Thoracic aorta (tissue), 2 donors: ENCODE data around the gene KLHL4. TPM values are rescaled to one million over a fixed set of nuclear protein-coding genes. Genes with fewer than 3 reads are reported as not detected.
"Not testable (repeated sequence)": the region's sequence is repeated elsewhere in the genome, so short reads cannot be mapped to it uniquely, and the experiment has no call there.

Source experiments
- ATAC-seq: fragments of 150-250 bp; one replicate; pipeline ENCODE4 v1.8.0; 2017; ENCODE audit warnings: low read depth; ENCODE audit not compliant: insufficient number of reproducible peaks, low FRiP score
- DNase-seq: peaks from one replicate; pipeline ENCODE4 v3.0.0-alpha.2; 2020; ENCODE audit warnings: low spot score
- H3K27ac ChIP-seq, 2 donors: fragments of 200-600 bp; sonication (generic); 1 replicate in 1 of 2; 2 replicates in 1 of 2; pipeline ENCODE4 v1.5.1; 2016; ENCODE audit warnings: mild to moderate bottlenecking in 2 of 2, moderate library complexity in 2 of 2
- H3K27me3 ChIP-seq: fragments of 200-600 bp; sonication (generic); replicated peaks from 2 replicates; pipeline ENCODE4 v1.6.0; 2016; ENCODE audit warnings: mild to moderate bottlenecking; ENCODE audit not compliant: insufficient read depth
- H3K36me3 ChIP-seq: fragments of 200-600 bp; sonication (generic); one replicate; pipeline ENCODE4 v1.5.1; 2016
- H3K4me1 ChIP-seq, 2 donors: fragments of 200-600 bp; sonication (generic); 1 replicate in 1 of 2; 2 replicates in 1 of 2; pipeline versions ENCODE4 v1.5.1 to v1.6.0; 2016; ENCODE audit warnings: low read depth in 2 of 2, mild to moderate bottlenecking in 1 of 2; ENCODE audit not compliant: control insufficient read depth in 1 of 2
- H3K4me3 ChIP-seq: fragments of 200-600 bp; sonication (generic); 2 replicates; pipeline ENCODE4 v1.5.1; 2016; ENCODE audit warnings: mild to moderate bottlenecking
- H3K9me3 ChIP-seq: fragments of 200-600 bp; sonication (generic); 2 replicates; pipeline ENCODE4 v1.5.1; 2016
- CTCF ChIP-seq: fragments of 200-600 bp; sonication (generic); IDR thresholded peaks from one replicate; pipeline ENCODE4 v1.5.1; 2019; ENCODE audit warnings: antibody characterized with exemption
- total RNA-seq, 2 donors: library from RNA; depleted of rRNA; stranded (reverse); fragments of >200 nt; gene quantifications; one replicate each; pipeline versions ENCODE4 v1.1.0 to v1.2.3, GENCODE V29; 2016

Gene KLHL4
- total RNA-seq, 2 donors from 2014 or later, result 0.56 to 0.95 TPM

- Histone ChIP-seq H3K36me3 (no peaks in the 10 kb centered on the region), H3K4me1 (no peaks in the 10 kb centered on the region), H3K27ac (no peak overlapping the region), H3K4me3 (no peak overlapping the region), H3K9me3 (no peaks in the 10 kb centered on the region), H3K27me3 (no peaks in the 10 kb centered on the region)
- ATAC-seq, result no peak
- TF ChIP-seq CTCF, result no peak
- no peak for DNase-seq
Measured at GRCh38 chrX:87702795-87703194, 185.2 kb downstream of the KLHL4 start.

GRCh38 chrX:87703469-87703868, 185.9 kb downstream of the KLHL4 start:
- not testable (repeated sequence) for H3K27ac ChIP-seq, H3K27me3 ChIP-seq, H3K9me3 ChIP-seq, ATAC-seq, H3K4me3 ChIP-seq, H3K36me3 ChIP-seq, H3K4me1 ChIP-seq, DNase-seq

- H3K27me3 ChIP-seq, result no peaks in the 10 kb centered on the region
- H3K9me3 ChIP-seq, result no peaks in the 10 kb centered on the region
- no peak for ATAC-seq
- no peak overlapping the region for H3K27ac ChIP-seq
- H3K36me3 ChIP-seq, result no peaks in the 10 kb centered on the region
- no peaks in the 10 kb centered on the region for H3K4me1 ChIP-seq
- no peak for DNase-seq
- no peak overlapping the region for H3K4me3 ChIP-seq
- TF ChIP-seq CTCF, result no peak
Measured at GRCh38 chrX:87706134-87706533, 188.5 kb downstream of the KLHL4 start.

- H3K27me3 ChIP-seq, result no peaks in the 10 kb centered on the region
- no peaks in the 10 kb centered on the region for H3K36me3 ChIP-seq
- H3K4me1 ChIP-seq, result no peaks in the 10 kb centered on the region
- TF ChIP-seq CTCF, result no peak
- no peak overlapping the region for H3K4me3 ChIP-seq
- no peaks in the 10 kb centered on the region for H3K9me3 ChIP-seq
- no peak overlapping the region for H3K27ac ChIP-seq
- no peak for ATAC-seq
- DNase-seq, result no peak
Measured at GRCh38 chrX:87710580-87710979, 193.0 kb downstream of the KLHL4 start.
